Sciatic nerve (tissue), 2 donors: ENCODE data around the gene CLEC4G. TPM values are rescaled to one million over a fixed set of nuclear protein-coding genes. Genes with fewer than 3 reads are reported as not detected.

Source experiments
- ATAC-seq: fragments of 200-7000 bp; cut with Tn5 transposase; one replicate; pipeline ENCODE4 v1.9.1; 2020; ENCODE audit warnings: mild to moderate bottlenecking, moderate library complexity
- DNase-seq: peaks from one replicate; pipeline ENCODE4 v3.0.0-alpha.2; 2020; ENCODE audit warnings: low spot score
- intact Hi-C: fragments of 100-400 bp; cut with DNase I; formaldehyde crosslinking; loops from one replicate; pipeline ENCODE4 v1.14.2; 2022
- total RNA-seq: library from RNA; stranded (reverse); fragmentation: NEBNext Ultra II Directional; extraction: Animal tissue kit (Norgen Biotek cat#: 25700); gene quantifications from one replicate; pipeline ENCODE4 v1.2.1, GENCODE V29; 2021
- donor health status: DM: no; HTN: no; CAD: no.
- donor health status: DM: no; HTN: no; CAD: no.

Gene CLEC4G
- total RNA-seq, 1 donor from 2014 or later, result 2.8 TPM

DNA sequence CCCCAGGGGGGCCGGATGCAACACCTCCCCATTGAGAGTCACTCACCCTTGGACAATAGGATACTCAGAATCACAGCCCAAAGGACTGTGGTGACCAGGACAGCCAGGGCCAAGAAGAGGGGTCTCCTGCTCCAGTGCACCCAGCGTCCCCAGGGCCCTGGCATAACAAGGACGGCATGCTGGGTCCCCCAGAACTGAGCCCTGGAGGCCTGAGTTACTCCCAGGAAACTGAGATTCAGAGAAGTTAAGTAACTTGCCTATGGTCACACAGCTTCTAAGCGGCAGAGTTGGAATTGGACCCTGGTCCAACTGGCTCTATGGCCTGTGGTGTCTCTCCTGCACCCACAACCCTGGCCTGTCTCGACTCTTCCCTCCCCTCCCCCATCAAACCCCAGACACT, 295 bp downstream of the CLEC4G start:
- ATAC-seq, result no peak
- DNase-seq, result no peak
- intact Hi-C loops, result no loop called here

DNA sequence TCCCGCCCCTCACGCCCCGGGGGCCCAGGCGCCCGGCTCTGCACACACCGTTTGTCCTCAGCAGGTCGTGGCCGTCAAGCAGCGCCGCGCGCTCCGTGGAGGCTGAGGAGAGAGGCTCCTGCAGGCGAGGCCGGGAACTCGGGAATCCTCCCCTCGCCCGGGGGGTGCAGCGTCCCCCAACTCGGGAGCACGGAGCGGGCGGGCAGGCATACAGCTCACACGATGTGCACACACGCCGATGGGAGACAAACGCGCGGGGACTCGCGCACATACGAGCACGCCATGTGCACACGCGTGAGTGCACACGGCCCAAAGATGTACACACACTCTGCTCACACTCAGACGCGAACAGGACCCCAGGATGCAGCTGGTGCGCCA, 703 bp downstream of the CLEC4G start:
- intact Hi-C loops, result no loop called here
- ATAC-seq, result no peak
- DNase-seq, result no peak

DNA sequence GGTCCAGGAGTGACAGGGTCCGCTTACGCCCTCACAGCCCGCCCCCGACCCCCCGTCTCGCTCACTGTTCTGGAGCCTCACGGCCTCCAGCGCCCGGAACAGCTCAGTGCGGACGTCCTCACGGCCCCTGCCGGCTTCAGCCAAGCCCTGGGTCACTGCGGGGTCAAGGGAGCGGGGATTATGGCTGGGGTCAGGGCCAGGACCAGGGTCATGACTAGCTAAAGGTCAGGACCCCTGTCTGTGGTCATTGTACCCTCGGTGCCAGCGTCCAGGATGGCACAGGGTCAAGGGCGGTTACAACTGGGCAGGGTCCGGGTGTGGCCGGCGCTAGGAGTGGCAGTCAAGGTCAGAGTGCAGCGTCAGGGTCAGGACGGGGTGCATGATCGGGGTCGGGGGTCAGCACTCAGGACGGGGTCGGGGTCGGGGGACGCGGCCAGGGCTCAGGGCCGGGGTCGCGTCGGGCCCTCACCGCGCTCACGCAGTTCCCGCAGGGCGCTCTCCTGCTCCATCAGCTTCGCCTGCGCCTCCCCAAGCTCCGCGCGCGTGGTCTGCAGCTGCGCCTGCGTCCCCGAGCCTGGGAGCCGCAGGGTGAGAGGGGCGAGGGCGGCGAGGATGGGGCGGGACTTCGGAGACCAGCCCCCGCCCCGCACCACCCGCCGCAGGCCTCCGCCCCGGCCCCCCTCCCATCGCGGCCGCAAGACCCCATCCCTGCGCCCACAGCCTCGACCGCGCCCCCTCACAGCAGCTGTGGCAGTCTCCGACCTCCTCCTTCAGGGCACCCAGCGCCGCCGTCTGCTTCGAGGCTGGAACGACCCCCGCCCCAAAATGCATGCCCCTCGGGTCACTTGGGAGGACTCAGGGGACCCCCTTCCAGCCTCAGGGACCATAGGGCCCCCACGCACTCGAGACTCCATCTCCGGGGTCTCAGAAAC, 1.4 kb downstream of the CLEC4G start:
- DNase-seq (no peak), ATAC-seq (peak; percentile 32)
- intact Hi-C loops, result no loop called here

DNA sequence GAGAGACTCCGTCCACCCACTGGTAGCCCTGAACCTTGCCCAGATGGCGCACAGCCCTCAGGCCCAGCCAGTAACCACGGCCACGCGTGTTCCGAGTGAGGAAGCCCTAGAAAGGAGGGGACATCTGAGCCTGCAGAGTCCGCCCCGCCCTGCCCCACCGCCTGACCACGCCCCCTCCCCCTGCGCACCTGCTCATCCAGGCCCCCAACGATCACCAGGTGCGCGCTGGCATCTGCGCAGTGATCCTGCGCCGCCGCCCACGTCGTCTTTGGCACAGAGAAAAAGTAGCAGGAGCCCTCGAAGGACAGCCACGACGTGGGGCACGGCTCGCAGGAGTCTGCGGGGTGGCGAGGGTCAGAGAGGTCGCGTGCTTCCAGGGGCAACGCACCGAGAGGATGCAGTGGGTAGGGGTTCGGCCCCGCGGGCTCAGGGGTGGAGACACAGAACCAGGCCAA, 2.1 kb downstream of the CLEC4G start:
- DNase-seq (no peak), ATAC-seq (no peak)
- intact Hi-C loops, result no loop called here

DNA sequence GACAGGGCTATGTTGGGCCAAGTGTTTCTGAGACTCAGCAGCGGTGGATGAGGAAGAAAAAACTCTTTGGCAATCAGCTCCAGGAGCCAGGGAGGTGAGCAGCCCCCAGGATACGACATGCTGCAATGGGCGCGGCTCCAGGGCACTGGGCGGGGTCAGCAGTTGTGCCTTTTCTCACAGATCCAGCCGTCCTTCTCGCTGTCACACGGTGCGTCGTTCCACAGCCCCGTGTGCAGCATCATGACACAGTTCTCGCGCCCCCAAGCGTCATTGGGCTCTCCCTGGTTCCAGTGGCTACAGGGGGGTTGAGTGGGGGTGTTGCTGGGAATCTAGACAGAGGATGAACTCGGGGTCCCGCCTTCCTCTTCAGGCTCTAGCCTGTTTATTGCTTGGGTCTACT, 2.7 kb downstream of the CLEC4G start:
- ATAC-seq, result no peak
- intact Hi-C loops, result no loop called here
- DNase-seq, result no peak

DNA sequence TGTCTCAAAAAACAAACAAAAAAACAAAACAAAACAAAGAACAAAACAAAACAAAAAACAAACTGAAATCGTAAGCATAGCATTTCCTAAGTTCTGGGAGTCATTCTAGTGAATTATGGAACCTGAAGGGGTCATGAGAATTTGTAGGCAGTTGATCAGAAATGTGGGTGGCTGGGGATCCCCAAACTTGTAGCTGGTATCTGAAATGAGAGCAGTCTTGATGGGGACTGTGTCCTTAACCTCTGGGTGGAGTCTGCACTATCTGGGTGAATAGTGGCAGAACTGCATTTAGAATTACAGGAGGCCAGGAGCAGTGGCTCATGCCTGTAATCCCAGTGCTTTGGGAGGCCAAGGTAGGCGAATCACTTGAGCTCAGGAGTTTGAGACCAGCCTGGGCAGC, 6.1 kb downstream of the CLEC4G start:
- intact Hi-C loops, result no loop called here
- DNase-seq, result no peak
- no peak for ATAC-seq

DNA sequence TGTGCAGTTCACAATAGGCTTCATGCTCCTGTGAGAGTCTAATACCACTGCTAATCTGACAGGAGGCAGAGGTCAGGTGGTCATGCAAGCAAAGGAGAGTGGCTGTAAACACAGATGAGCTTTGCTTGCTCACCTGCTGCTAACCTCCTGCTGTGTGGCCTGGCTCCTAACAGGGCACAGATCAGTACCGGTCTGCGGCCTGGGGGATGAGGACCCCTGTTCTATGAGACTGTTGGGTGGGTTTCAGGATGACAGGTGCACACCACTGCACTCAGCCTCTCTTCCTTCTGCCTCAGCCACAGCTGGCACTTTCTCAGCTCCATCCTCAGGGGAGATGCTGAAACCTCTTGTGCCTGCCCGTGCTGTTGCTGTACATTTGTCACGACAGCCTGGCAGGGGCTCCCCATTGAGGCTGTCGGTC, 9.7 kb downstream of the CLEC4G start:
- DNase-seq, result no peak
- no peak for ATAC-seq
- intact Hi-C loops, result no loop called here

DNA sequence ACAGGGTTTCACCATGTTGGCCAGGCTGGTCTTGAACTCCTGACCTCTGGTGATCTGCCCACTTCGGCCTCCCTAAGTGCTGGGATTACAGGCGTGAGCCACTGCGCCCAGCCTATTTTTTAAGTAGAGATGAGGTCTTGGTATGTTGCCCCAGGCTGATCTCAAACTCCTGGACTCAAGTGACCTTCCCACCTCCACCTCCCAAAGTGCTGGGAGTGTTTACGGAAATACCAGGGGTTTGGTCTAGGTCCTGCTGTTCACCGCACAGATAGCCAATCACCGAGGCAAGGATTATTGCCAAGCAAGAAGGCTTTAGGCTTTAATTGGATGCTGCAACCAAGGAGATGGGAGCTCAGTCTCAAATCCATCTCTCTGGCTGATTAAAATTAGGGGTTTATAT, 11.6 kb downstream of the CLEC4G start:
- intact Hi-C loops, result no loop called here
- no peak for DNase-seq

DNA sequence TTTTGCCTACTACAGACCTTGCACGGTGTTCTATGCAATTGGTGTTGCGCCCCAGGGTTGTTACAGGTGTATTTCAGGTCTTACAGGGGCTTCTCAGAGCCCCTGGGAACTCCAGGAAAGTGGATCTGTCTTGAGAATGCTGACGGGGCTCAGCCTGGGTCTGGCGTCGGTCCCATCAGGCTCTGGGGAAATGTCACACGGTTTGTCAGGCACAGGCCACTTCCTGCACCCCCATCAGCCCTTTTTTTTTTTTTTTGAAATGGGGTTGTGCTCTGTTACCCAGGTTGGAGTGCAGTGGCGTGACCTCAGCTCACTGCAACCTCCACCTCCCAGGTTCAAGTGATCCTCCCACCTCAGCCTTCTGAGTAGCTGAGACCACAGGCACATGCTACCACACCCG, 13.2 kb downstream of the CLEC4G start:
- no peak for DNase-seq
- ATAC-seq, result no peak
- intact Hi-C loops, result no loop called here

More for the DNA sequence above, 11.6 kb downstream of the CLEC4G start:
- no peak for ATAC-seq

DNA sequence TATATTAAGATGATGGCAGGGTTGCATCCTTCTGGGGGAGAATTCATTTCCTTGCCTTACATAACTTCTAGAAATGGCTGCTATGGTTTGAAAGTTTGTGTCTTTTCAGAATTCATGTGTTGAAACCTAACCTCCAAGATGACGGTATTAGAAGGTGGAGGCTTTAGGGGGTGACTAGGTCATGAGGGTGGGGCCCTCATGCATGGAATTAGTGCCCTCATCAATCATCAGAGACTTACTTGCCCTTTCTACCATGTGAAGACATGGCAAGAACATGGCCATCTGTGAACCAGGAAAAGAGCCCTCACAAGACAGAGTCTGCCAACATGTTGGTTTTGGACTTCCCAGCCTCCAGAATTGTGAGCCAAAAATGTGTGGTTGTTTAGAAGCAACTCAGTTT, 15.1 kb downstream of the CLEC4G start:
- intact Hi-C loops, result no loop called here
- no peak for DNase-seq
- no peak for ATAC-seq

DNA sequence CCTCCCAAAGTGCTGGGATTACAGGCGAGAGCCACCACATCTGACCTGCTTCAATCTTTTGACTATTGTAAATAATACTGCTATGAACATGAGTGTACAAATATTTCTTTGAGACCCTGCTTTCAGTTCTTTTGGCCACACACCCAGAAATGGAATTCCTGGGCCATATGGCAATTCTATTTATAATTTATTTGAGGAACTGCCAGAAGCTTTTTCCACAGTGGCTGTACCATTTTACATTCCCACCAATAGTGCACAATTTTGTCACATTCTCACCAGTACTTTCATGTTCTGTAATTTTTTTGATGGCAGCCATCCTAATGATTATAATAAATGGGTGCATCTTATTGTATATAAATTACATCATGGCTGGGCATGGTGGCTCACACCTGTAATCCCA, 16.2 kb downstream of the CLEC4G start:
- DNase-seq, result no peak
- ATAC-seq, result no peak
- intact Hi-C loops, result no loop called here

DNA sequence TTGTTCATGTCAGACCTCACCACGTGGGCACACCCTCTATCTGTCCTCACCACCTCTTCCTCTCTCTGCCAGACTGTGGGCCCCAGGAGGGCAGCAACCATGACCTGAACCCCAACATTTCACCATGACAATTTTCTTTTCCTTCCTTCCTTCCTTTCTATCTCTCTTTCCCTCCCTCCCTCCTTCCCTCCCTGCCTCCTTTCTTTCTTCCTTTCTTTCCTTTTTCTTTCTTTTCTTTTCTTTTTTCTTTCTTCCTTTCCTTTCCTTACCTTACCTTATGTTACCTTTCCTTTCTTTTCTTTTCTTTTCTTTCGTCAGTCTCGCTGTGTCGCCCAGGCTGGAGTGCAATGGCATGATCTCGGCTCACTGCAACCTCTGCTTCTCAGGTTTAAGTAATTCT, 21.3 kb downstream of the CLEC4G start:
- ATAC-seq (no peak), DNase-seq (no peak)
- intact Hi-C loops, result no loop called here

DNA sequence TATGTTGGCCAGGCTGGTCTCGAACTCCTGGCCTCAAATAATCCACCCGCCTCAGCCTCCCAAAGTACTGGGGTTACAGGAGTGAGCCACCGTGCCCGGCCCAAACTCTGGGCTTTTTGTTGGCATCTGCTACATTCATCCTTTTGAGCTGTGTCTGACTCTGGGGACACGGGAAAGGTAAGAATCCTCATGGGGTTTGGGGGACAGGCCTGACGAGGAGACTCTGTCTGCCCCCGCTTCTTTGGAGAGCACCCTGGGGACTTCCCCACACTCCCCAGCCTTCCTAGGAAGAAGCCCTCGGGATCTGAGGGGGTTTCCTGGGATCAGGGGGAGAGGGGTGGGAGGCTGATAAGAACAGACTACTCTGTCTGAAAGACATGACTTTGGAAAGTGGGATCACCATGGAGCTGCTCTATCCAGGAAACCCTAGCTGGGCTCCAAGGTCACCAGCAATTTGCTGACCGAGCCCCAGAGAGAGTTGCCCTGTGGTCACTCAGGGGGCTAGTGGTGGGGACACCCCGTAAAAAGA, 21.9 kb downstream of the CLEC4G start:
- ATAC-seq, result no peak
- intact Hi-C loops, result no loop called here

DNA sequence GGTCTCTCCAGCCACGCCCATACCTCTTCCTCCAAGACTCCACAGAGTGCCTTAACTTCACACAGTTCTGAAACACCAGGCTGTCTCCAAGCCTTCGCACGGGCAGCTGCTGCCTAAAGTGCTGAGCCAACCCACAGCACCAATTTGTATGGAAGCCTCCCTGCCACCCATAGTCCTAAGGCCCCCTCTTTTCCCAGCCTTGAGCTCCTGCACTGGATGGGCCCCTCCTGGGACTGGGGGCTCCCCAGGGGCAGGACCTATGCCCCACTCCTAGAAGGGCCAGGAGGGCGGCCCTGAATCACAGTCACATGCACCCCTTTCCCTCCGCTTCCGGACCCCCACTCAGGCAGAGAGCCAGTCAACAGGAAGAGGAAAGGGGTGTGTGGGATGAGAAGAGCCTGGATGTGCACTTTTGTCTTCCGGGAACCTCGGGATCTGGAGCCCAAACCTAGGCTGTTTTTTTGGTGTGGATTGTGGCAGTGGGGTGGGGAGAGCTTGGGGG, 24.9 kb downstream of the CLEC4G start:
- ATAC-seq (peak; percentile 46), DNase-seq (no peak)
- intact Hi-C loops, result no loop called here

More for the DNA sequence above, 21.9 kb downstream of the CLEC4G start:
- no peak for DNase-seq

DNA sequence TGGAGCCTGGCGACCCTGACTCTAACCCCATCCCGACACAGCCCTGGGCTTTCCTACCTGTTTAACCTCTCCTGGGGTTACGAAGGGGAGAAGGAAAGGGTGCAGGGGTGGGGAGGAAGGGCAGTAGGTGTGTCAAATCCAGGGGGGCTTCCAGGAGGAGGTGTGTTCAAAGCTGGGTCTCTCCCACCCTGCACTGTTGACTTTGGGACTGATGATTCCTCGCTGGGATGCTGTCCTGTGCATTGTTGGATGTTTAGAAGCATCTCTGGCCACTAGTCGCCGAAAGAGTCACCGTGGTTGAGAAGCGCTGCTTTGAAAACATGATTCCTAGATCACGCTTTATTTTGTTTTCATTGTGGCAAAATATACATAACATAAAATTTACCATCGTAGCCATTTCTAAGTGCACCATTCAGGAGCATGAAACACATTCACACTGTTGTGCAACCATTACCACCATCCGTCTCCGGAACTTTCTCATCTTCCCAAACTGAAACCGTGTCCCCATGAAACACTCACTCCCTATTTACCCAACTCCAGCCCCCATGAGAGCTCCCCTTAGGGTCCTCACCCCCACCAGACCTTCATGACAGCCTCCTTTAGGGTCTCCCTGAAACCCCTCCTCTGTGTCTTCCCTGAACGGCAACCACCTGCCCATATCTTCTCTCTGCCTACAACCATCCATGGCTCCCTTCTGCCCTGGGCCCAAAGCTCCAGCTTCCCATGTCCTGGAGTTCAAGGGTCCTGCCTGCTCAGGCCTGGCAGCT, 25.5 kb downstream of the CLEC4G start:
- ATAC-seq, result no peak
- intact Hi-C loops, result no loop called here
- DNase-seq, result no peak

DNA sequence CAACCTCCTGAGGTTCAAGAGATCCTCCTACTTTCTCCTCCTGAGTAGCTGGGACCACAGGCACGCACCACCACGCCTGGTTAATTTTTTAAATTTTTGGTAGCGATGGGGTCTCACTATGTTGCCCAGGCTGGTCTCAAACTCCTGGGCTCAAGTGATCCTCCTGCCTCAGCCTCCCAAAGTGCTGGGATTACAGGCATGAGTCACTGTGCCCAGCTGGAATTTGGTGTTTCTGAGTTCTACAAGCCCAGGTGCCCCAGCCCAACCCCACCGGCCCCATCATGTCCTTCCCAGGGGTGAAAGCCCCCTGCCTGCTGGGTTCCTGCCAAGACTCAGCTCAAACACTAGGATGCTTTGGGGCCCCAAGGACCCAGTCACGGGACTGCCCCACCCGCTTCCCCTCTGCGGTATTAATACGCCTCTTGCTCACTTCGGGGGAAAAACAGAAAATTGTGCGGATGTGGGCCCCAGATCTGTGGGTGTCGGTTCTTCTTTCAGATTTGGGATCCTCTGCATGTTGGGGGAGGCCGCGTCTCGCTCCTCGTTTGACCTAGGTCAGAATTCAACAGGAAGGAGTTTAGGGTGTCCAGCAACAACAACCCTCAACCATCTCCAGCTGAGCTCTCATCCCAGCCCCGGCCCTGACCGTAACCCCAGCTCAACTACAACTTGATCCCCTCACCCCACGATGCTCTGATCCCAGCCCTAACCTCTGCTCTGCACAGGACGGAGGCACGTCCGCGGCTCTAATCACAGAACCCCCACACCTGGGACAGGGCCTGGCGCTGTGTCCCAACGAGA, 26.3 kb downstream of the CLEC4G start:
- DNase-seq, result peak; percentile 76
- intact Hi-C loops, result no loop called here
- ATAC-seq, result peak; percentile 58

DNA sequence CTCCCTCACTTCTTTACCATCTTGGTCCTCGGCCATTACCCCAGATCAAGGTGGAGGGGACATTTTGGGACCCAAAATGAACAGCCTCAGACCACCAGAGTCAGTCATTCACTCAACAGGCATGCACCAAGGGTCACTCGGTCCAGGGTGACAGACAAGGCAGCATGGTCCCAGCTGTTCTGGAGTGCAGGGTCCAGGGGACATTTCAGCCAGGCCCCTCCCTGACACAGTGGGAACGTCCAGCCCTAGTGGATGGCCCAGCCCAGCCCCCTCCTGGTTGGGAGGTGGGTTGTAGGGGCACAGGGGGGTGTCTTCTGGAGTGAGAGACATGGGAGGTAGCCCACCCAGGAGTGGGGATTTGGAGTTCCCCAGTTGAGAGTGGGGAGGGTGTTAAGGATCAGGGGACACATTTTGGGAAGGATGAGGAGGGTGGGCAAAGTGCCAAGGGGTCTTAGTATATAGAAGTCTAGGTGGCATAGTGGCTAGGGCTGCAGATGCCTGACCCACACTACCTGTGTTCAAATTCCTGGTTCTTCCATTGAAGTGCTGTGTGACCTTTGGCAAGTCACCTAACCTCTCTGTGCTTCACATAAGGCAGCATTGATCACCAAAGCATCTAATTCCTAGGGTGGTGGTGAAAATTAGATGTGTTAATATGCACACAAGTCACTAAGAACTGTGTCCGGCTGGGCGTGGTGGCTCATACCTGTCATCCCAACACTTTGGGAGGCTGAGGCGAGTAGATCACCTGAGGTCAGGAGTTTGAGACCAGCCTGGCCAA, 27.4 kb downstream of the CLEC4G start:
- ATAC-seq, result no peak
- no peak for DNase-seq
- intact Hi-C loops, result no loop called here

DNA sequence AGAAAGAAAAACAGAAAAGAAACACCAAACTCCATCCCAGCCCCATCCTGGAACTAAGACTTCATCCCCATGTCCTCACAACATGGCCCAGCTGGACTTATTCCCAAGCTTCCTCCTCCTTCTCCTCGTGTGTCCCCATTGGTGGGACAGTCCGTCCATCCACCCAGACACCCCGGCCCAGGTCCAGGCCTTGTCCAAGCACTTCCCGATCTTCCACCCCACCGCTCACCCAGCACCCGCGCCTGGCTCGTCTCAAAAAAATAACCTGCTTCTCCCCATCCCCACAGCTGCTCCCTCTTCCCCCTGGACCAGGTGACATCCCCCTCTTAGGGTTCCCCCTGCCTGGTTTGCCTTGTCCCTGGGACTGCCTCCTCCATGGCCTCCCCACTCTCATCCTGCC, 28.6 kb downstream of the CLEC4G start:
- no peak for DNase-seq
- no peak for ATAC-seq
- intact Hi-C loops, result no loop called here
